Globus pallidus (tissue), 1 donor: ENCODE measurements around the gene DHX38.

Experiments used
- DNase-seq: peaks from one replicate; pipeline ENCODE4 v3.0.0-alpha.2; 2015; ENCODE audit warnings: low spot score

Gene DHX38

GRCh38 chr16:72084445-72084844 lies 9.2 kb upstream of the DHX38 start:
- no peak for DNase-seq

DNA sequence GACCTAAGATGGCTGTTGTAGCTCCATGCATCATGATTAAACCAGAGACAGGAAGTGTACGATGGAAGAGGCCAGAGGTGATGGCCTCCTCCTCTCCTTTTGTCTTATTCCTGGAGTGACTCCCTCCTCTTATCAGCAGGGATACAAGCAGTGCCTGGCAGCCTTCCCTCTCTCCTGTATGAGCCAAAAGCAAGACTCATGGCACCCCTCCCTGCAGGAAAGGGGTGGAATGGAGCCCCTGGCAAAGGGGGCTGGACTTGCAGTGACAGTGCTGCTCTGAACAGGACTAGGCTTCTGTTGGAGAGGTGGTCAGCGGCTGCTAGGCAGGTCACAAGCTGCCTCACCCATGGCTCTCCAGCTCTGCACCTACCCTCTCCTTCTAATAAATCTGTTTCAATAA lies 8.6 kb upstream of the DHX38 start:
- DNase-seq = no peak

DNA sequence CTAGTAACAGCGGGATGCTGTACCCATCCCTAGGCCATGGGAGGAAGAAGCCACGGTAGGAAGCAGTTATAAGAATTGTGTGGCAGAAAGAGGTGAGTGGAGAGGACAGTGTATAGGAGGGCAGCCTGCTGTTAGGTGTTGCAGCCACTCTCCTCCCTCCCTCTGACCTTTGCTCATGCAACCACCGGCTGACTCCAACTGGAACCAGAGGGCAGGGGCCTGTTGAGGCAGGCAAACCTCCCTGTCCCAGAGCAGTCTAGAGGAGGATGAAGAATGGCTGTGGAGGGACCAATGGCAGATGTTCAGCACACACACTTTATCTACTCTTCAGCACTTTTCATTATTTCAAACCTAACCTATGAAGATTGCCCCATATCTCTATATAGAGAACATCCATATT lies 2.4 kb upstream of the DHX38 start:
- DNase-seq = no peak

GRCh38 chr16:72092832-72093447 lies 707 bp upstream of the DHX38 start:
- DNase-seq = no peak

DNA sequence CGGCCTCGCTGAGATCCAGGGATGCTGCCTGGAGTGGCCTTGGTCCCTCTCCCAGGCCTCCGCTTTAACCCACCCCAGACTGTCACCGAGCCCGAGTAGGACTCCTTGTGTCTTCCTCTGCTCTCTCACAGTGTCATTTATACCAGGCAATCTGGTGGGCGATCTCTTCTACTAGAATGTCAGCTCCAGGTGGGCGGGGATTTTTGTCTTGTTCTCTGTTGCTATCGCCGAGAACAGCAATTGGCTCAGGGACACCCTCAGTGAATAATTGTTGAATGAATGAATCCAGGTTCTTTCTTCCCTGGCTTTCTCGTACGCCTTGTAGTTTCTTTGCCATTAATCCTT lies 591 bp downstream of the DHX38 start:
- no peak for DNase-seq

DNA sequence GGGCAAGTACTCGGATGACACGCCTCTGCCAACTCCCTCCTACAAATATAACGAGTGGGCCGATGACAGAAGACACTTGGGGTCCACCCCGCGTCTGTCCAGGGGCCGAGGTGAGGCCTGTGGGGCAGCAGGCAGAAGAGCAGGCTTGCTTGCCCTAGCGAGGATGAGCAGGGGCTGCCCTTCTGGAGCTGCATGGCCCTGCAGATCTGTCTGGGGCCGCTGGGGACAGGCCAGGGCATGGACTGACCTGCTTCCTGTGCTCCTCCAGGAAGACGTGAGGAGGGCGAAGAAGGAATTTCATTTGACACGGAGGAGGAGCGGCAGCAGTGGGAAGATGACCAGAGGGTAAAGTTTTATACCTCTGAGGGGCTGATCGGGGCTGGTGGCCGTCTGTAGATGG lies 5.3 kb downstream of the DHX38 start:
- DNase-seq = no peak

DNA sequence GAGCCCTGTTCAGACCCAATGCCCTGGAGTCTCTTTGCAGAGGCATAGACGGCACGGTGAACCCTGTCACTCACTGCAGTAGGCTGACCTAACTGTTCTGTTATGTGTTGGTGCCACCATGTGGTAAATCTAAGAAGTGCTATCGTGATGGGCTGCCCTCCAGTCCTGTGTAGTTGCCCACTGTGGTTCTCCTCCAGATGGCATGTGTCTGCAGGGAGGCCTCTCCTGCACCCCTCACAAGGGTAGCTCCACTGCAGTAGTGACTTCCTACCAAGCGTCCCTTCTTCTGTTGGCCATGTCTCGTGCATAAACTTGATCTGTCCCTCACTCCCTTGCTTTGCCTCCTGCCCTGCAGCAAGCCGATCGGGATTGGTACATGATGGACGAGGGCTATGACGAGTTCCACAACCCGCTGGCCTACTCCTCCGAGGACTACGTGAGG lies 5.8 kb downstream of the DHX38 start:
- DNase-seq = peak; percentile 57

DNA sequence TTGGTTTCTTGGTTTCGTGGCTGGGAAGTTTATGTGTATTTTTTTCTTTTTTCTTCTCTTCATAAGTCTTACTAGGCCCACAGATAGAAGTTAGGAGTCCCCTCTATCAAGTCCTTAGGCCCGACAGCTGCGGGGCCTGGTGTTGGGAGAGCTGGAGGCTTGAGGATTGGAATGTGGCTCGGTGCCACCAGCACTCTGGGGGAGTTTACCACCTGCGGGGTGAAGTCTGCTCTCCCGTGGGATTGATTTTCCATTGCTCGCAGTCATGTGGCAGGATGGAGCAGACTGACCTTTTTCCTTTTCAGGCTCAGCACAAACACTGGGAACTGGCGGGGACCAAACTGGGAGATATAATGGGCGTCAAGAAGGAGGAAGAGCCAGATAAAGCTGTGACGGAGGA lies 7.5 kb downstream of the DHX38 start:
- no peak for DNase-seq

DNA sequence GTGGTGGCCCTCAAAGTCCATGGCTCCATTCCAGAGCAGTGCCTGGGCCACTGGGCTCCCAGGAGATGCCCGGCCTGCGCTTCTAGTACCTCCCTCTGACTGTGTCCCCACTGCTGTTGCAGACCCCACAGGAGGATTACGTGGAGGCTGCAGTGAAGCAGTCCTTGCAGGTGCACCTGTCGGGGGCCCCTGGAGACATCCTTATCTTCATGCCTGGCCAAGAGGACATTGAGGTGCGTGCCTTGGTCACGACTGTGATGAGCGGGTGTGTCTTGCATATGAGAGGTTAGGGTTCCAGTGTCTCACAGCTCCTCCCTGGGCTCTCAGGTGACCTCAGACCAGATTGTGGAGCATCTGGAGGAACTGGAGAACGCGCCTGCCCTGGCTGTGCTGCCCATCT lies 11.3 kb downstream of the DHX38 start:
- DNase-seq = no peak

GRCh38 chr16:72105978-72106377 lies 12.3 kb downstream of the DHX38 start:
- DNase-seq = no peak

DNA sequence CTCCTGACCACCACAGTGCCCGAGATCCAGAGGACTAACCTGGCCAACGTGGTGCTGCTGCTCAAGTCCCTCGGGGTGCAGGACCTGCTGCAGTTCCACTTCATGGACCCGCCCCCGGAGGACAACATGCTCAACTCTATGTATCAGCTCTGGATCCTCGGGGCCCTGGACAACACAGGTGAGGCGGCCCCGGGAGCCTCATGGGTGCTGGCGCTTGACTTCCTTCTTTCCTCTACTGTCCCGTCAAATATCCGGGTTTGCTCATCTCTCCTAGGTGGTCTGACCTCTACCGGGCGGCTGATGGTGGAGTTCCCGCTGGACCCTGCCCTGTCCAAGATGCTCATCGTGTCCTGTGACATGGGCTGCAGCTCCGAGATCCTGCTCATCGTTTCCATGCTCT lies 13.7 kb downstream of the DHX38 start:
- no peak for DNase-seq

DNA sequence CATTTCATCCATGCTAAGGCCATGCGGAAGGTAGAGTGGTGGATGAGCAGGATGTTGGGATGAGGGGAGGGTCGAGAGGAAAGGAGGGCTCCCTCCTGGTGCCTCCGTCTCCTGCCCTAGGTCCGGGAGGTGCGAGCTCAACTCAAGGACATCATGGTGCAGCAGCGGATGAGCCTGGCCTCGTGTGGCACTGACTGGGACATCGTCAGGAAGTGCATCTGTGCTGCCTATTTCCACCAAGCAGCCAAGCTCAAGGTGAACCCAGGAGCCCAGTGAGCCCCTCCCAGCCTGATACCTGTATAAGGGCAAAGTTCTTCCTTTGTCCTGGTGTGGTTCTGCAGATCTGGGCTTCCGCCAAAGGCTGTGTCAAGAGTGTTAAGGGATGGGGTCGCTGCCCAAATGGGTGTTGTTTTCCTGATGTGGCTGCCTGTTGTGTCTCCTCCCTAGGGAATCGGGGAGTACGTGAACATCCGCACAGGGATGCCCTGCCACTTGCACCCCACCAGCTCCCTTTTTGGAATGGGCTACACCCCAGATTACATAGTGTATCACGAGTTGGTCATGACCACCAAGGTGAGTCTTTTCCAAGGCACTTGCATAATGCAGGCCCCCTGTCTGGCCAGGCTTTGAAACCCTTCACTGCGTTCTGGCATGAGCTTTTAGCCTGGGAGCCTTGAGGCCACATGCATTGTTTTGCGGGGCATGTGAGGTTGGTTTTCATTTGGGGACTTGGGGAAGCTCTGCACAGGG lies 14.9 kb downstream of the DHX38 start:
- DNase-seq = no peak

- DNase-seq = no peak
These were observed 15.7 kb downstream of the DHX38 start for GRCh38 chr16:72109300-72109699.

GRCh38 chr16:72109966-72110530 lies 16.4 kb downstream of the DHX38 start:
- DNase-seq = no peak

DNA sequence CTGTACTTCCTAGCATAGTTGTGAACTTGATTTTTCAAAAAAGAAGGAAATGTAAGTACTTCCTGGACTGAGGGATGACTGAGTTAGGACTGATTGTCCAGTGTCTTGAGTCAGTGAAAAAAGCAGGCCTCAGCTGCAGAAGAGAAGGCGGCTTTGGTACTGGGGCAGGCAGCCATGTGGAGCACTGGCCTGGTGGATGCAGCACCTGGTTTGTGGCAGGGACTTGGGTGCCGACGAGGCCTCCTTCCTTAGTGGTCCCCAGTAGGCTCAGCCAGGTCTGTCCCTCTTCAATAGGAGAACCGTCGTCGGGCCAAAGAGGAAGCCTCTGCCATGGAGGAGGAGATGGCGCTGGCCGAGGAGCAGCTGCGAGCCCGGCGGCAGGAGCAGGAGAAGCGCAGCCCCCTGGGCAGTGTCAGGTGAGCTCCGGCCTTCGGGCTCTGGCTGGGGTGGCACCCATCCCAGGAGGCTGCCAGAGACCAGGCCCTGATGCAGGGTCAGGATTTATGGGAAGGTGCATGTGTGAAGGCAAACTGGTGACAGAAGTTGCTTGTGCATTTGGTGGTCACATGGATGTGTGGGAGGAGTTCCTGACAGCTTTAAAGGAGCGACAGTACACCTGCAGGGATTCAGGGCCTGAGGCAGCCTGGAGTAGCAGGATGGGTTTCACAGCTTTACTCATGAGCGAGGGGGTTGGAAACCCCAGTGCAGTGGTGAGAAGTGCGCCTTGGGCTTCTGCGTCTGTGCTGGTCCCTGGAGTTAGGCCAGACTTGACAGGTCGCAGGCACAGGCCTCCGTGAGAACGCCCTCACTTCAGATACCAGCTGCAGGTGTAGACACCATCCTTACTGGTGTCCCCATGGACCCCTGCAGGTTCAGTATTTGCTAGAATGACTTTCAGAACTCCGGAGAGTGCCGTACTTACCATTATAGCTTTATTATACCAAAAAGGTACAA lies 17.3 kb downstream of the DHX38 start:
- DNase-seq = no peak

DNA sequence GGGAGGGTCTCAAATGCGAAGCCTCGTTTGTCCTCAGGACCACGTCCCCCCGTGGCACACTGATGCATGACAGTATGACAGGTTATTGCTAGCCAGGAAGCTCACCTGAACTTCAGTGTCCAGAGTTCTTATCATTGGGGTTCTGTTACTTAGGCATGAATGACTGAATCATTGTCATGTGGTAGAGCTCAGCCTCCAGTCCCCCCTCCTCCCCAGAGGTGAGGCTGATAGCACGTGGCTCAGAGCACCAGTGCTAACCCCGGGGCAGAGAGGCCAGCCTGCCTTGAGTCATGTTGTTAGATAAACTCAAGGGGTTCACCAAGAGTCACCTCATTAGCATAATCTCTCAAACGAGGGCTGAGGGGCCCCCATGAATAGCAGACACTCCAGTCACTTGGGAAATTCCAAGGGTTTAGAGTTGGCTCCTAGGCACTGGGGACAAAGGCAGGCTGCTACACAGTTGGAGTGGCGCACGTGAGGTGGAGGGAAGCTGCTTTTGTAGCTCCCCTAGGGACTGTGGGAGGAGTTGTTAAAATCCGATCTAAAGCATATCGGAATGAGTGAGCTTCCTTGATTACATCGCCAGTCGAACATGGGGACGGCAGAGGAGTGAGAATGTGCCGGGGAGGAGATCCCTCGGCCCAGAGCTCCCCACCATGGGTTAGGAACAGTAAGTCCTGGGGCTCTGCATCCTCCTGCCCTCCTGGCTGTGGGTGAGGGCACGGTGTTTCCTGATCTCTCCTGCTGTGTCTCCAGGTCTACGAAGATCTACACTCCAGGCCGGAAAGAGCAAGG lies 18.2 kb downstream of the DHX38 start:
- DNase-seq = no peak

DNA sequence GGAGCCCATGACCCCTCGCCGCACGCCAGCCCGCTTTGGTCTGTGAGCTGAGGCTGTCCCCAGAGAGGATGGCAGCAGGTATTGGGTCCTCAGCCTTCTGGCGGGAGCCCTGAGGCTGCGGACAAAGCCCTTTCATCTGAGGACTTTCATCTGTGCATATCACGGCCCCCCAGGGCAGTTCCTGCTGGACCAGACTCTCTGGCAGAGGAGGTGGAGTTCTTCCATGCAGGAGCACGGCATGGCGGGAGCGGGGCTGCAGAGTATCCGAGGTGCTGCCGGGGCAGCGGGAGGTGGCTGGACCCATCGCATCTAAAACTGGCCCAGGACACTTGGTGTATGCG lies 18.8 kb downstream of the DHX38 start:
- DNase-seq = no peak

DNA sequence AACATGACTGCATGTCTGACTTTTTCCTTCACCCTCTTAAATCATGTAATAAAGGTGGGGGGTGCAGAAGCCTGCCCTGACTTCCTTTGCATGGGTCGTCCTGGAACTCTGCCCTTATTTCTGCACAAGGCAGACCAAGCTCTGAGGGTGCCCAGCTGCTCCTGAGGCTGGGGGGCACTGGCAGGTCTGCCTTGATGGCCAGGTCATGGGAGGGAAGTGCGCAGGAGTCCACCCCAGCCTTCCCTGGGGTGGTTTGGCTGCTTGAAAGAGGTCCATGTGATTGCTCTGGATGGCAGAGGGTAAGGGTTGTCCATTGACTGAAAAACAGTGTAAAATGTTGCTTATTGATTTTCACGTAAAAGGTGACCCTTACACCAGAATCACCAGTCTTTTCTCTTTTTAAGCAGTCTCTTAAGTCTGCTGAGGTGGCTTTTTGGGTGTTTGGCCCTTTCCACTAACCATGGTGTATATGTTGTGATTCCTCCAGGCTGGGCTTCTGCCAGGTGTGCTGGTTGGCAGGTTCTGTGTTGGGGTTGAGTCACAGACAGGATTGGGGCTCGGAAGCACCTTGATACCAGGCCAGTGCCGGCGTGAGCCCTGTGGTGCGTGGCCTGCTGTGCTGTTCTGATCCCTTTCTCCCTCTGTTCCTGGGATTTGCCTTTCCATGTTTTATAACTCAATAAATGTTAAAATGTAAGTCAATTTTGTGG lies 19.4 kb downstream of the DHX38 start:
- no peak for DNase-seq

GRCh38 chr16:72113616-72113945 lies 19.9 kb downstream of the DHX38 start:
- no peak for DNase-seq

DNA sequence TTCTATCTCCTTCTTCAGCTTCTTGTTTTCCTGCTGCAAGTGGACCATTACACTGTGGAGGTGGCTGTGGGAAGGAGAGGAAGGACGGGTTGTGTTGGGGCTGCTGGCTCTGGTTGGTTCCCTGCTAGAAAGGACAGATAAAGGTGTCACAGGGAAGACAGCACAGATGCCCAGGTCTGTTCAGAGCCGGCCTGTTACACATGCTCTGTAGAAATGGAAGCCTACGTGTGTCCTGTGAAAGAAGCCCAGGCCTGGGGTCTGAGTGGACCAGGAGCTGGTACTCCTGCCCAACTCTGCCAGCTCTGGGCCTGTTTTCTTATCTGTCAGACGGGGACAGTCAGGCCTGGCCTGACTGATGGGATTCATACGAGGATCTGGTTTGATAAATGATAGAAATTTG lies 26.4 kb downstream of the DHX38 start:
- DNase-seq = no peak

DNA sequence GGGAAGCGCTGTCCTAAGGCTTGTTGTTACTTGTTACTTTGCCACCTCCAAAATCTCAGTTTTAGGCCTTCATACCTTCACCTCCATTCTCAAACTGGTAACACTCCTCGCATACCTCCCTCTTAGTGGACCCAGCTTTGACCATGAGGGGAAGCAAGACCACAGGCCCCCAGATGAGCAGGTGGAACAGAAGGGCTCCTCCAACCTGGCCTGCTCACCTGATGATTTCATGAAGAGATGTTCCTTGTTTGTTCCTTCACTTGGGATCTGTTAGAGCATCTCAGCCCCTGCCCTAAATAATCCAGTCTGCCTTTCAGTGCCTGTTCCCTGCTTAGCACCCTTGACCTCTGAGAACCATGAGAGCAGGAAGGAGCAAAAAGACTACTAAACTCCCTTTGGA lies 28.7 kb downstream of the DHX38 start:
- no peak for DNase-seq
